Peyer's patch (tissue), 4 donors: ENCODE results near the gene ENPP6. TPM values are rescaled to one million over a fixed set of nuclear protein-coding genes. Genes with fewer than 3 reads are reported as not detected.
"Not testable (repeated sequence)": the region's sequence is repeated elsewhere in the genome, so short reads cannot be mapped to it uniquely, and the experiment has no call there.

Experiments used
- DNase-seq, 3 donors: peaks; one replicate each; pipeline ENCODE4 v3.0.0-alpha.2; 2017 to 2019
- H3K27ac ChIP-seq, 4 donors: fragments of 200-600 bp; sonication (generic); one replicate each; pipeline ENCODE4 v1.5.1; 2016 to 2019
- H3K27me3 ChIP-seq, 2 donors: fragments of 200-600 bp; sonication (generic); one replicate each; pipeline ENCODE4 v1.5.1; 2019
- H3K36me3 ChIP-seq, 3 donors: fragments of 200-600 bp; sonication (generic); one replicate each; pipeline ENCODE4 v1.5.1; 2016 to 2019
- H3K4me1 ChIP-seq, 4 donors: fragments of 200-600 bp; sonication (generic); one replicate each; pipeline ENCODE4 v1.5.1; 2016 to 2019
- H3K4me3 ChIP-seq, 4 donors: fragments of 200-600 bp; sonication (generic); 1 replicate in 3 of 4; 2 replicates in 1 of 4; pipeline ENCODE4 v1.5.1; 2016 to 2019; ENCODE audit warnings: mild to moderate bottlenecking in 1 of 4
- H3K9me3 ChIP-seq, 4 donors: fragments of 200-600 bp; sonication (generic); one replicate each; pipeline ENCODE4 v1.5.1; 2016 to 2019; ENCODE audit warnings: mild to moderate bottlenecking in 1 of 4
- CTCF ChIP-seq, 6 experiments: fragments of 450-650 bp in 4 of 6; fragments of 200-600 bp in 2 of 6; sonication (generic) in 1 of 6; IDR thresholded peaks; one replicate each; pipeline ENCODE4 v1.5.1; 2017 to 2019; ENCODE audit warnings: antibody characterized with exemption in 6 of 6, mild to moderate bottlenecking in 3 of 6, moderate library complexity in 1 of 6
- POLR2A ChIP-seq, 2 donors: fragments of 450-650 bp; IDR thresholded peaks; one replicate each; pipeline ENCODE4 v1.5.1; 2017; ENCODE audit warnings: antibody characterized with exemption in 2 of 2, mild to moderate bottlenecking in 2 of 2, moderate library complexity in 2 of 2
- total RNA-seq, 4 donors: library from RNA; depleted of rRNA; stranded (reverse); fragments of >200 nt; gene quantifications; one replicate each; pipeline ENCODE4 v1.1.0, GENCODE V29; 2016

The ENPP6 gene
- total RNA-seq, 4 donors from 2014 or later: 0.35 to 1.0 (median 0.40) TPM; not detected in 1

GRCh38 chr4:184216515-184216914, 1.2 kb downstream of the ENPP6 start:
- DNase-seq: no peak
- Histone ChIP-seq H3K4me3 (no peak overlapping the region), H3K27me3 (no peaks in the 10 kb centered on the region), H3K36me3 (no peaks in the 10 kb centered on the region), H3K4me1 (no peaks in the 10 kb centered on the region), H3K27ac (no peak overlapping the region), H3K9me3 (no peaks in the 10 kb centered on the region)
- TF ChIP-seq CTCF (IDR thresholded peaks at IDR 0.05) (no peak), POLR2A (IDR thresholded peaks at IDR 0.05) (no peak)

GRCh38 chr4:184215709-184216328, 1.9 kb downstream of the ENPP6 start:
- no peaks in the 10 kb centered on the region for H3K27me3 ChIP-seq
- no peak for DNase-seq
- H3K9me3 ChIP-seq: no peaks in the 10 kb centered on the region
- no peak overlapping the region for H3K4me3 ChIP-seq
- no peaks in the 10 kb centered on the region for H3K4me1 ChIP-seq
- no peaks in the 10 kb centered on the region for H3K36me3 ChIP-seq
- H3K27ac ChIP-seq: no peak overlapping the region
- TF ChIP-seq CTCF (IDR thresholded peaks at IDR 0.05) (no peak), POLR2A (IDR thresholded peaks at IDR 0.05) (no peak)

- Histone ChIP-seq H3K27ac (no peak overlapping the region), H3K36me3 (no peaks in the 10 kb centered on the region), H3K27me3 (no peaks in the 10 kb centered on the region), H3K4me1 (no peaks in the 10 kb centered on the region), H3K9me3 (no peaks in the 10 kb centered on the region), H3K4me3 (no peak overlapping the region)
- TF ChIP-seq POLR2A (IDR thresholded peaks at IDR 0.05) (no peak), CTCF (IDR thresholded peaks at IDR 0.05) (no peak)
- no peak for DNase-seq
These were observed 2.7 kb downstream of the ENPP6 start for GRCh38 chr4:184214931-184215330.

GRCh38 chr4:184207734-184208607, 9.7 kb downstream of the ENPP6 start:
- H3K4me3 ChIP-seq, H3K4me1 ChIP-seq, H3K27ac ChIP-seq, DNase-seq, H3K9me3 ChIP-seq, H3K36me3 ChIP-seq, H3K27me3 ChIP-seq: not testable (repeated sequence)

- H3K36me3 ChIP-seq: no peaks in the 10 kb centered on the region
- H3K4me3 ChIP-seq: no peak overlapping the region
- H3K4me1 ChIP-seq: no peaks in the 10 kb centered on the region
- no peaks in the 10 kb centered on the region for H3K27me3 ChIP-seq
- H3K27ac ChIP-seq: no peak overlapping the region
- no peaks in the 10 kb centered on the region for H3K9me3 ChIP-seq
- DNase-seq: no peak
- TF ChIP-seq CTCF (IDR thresholded peaks at IDR 0.05): no peak
- no peak for TF ChIP-seq POLR2A (IDR thresholded peaks at IDR 0.05)
These were observed 12.4 kb downstream of the ENPP6 start for GRCh38 chr4:184205243-184205642.

- TF ChIP-seq CTCF (IDR thresholded peaks at IDR 0.05): no peak
- TF ChIP-seq POLR2A (IDR thresholded peaks at IDR 0.05): no peak
- no peaks in the 10 kb centered on the region for H3K36me3 ChIP-seq
- H3K4me3 ChIP-seq: no peak overlapping the region
- no peak overlapping the region for H3K27ac ChIP-seq
- no peak for DNase-seq
- no peaks in the 10 kb centered on the region for H3K27me3 ChIP-seq
- no peaks in the 10 kb centered on the region for H3K9me3 ChIP-seq
- no peaks in the 10 kb centered on the region for H3K4me1 ChIP-seq
These were observed 14.4 kb downstream of the ENPP6 start for GRCh38 chr4:184203300-184203699.
